Osteoblast (primary cell): ENCODE data around the gene RALY. TPM values are rescaled to one million over a fixed set of nuclear protein-coding genes. Genes with fewer than 3 reads are reported as not detected.

ENCODE experiments used
- DNase-seq: peaks from one replicate; pipeline ENCODE4 v3.0.0; 2011; ENCODE audit warnings: low spot score, mixed read lengths; ENCODE audit not compliant: insufficient read length; ENCODE audit errors: missing footprints
- H2AFZ ChIP-seq: 2 replicates; pipeline ENCODE4 v1.6.0; 2011; ENCODE audit warnings: mild to moderate bottlenecking, low read length
- H3K27ac ChIP-seq: 2 replicates; pipeline ENCODE4 v1.5.1; 2011; ENCODE audit warnings: mild to moderate bottlenecking, low read depth, low read length, moderate library complexity
- H3K27me3 ChIP-seq: 2 replicates; pipeline ENCODE4 v1.6.0; 2012; ENCODE audit warnings: mild to moderate bottlenecking, control low read depth, inconsistent platforms, low read length, moderate library complexity; ENCODE audit not compliant: insufficient read depth
- H3K36me3 ChIP-seq: 2 replicates; pipeline ENCODE4 v1.5.1; 2011; ENCODE audit warnings: mild to moderate bottlenecking, low read length, control low read depth, moderate library complexity; ENCODE audit not compliant: insufficient read depth
- H3K4me1 ChIP-seq: 2 replicates; pipeline ENCODE4 v1.5.1; 2011; ENCODE audit warnings: mild to moderate bottlenecking, low read length, control low read depth, moderate library complexity; ENCODE audit not compliant: insufficient read depth
- H3K4me2 ChIP-seq: 2 replicates; pipeline ENCODE4 v1.6.0; 2011; ENCODE audit warnings: mild to moderate bottlenecking, low read length; ENCODE audit not compliant: insufficient read depth
- H3K4me3 ChIP-seq: fragments of 200-600 bp; sonication (generic); 3 replicates; pipeline ENCODE4 v1.5.1; 2012; ENCODE audit warnings: mild to moderate bottlenecking, low read length, inconsistent platforms; ENCODE audit not compliant: insufficient read depth
- H3K79me2 ChIP-seq: 2 replicates; pipeline ENCODE4 v1.6.0; 2012; ENCODE audit warnings: mild to moderate bottlenecking, low read length, control low read depth, inconsistent platforms; ENCODE audit not compliant: insufficient read depth
- H3K9me3 ChIP-seq: 2 replicates; pipeline ENCODE4 v1.5.1; 2011; ENCODE audit warnings: low read depth, low read length, control low read depth
- H4K20me1 ChIP-seq: 2 replicates; pipeline ENCODE4 v1.6.0; 2012; ENCODE audit warnings: mild to moderate bottlenecking, low read length, control low read depth; ENCODE audit not compliant: insufficient read depth
- CTCF ChIP-seq: IDR thresholded peaks from 2 replicates; pipeline ENCODE4 v1.5.1; 2011; ENCODE audit warnings: mild to moderate bottlenecking, low read depth, low read length, moderate library complexity; ENCODE audit errors: extremely low read depth
- total RNA-seq: library from RNA; depleted of rRNA; stranded (reverse); fragments of >200 nt; gene quantifications from 2 replicates; pipeline ENCODE4 v1.2.3, GENCODE V29; 2012

Gene RALY
- total RNA-seq, 1 donor = 77.1 TPM

- H3K9me3 ChIP-seq = no peaks in the 10 kb centered on the region
- no peak overlapping the region for H3K27ac ChIP-seq
- H3K4me1 ChIP-seq = peaks cover under 1% of the 10 kb centered on the region
- no peak overlapping the region for H2AFZ ChIP-seq
- H3K36me3 ChIP-seq = no peaks in the 10 kb centered on the region
- H3K4me2 ChIP-seq = no peak overlapping the region
- no peak for TF ChIP-seq CTCF
- H3K27me3 ChIP-seq = no peaks in the 10 kb centered on the region
- H4K20me1 ChIP-seq = peaks cover 84% of the 10 kb centered on the region
- peaks cover 86% of the 10 kb centered on the region for H3K79me2 ChIP-seq
- H3K4me3 ChIP-seq = no peak overlapping the region
- DNase-seq = no peak
These were observed 61.6 kb downstream of the RALY start for GRCh38 chr20:34055290-34055689.

- Histone ChIP-seq H3K4me2 (no peak overlapping the region), H3K27ac (no peak overlapping the region), H3K36me3 (no peaks in the 10 kb centered on the region), H3K9me3 (no peaks in the 10 kb centered on the region), H3K4me1 (peaks cover 17% of the 10 kb centered on the region), H4K20me1 (peaks cover 87% of the 10 kb centered on the region), H3K79me2 (peaks cover 88% of the 10 kb centered on the region), H2AFZ (no peak overlapping the region), H3K4me3 (no peak overlapping the region), H3K27me3 (no peaks in the 10 kb centered on the region)
- DNase-seq = no peak
- no peak for TF ChIP-seq CTCF
These were observed 65.1 kb downstream of the RALY start for GRCh38 chr20:34058831-34059230.

GRCh38 chr20:34060970-34061369, 67.3 kb downstream of the RALY start:
- no peaks in the 10 kb centered on the region for H3K9me3 ChIP-seq
- H3K4me2 ChIP-seq = no peak overlapping the region
- peaks cover 26% of the 10 kb centered on the region for H3K4me1 ChIP-seq
- no peak for DNase-seq
- H3K79me2 ChIP-seq = peaks cover 87% of the 10 kb centered on the region
- no peak for TF ChIP-seq CTCF
- H4K20me1 ChIP-seq = peaks cover 84% of the 10 kb centered on the region
- no peak overlapping the region for H3K4me3 ChIP-seq
- no peaks in the 10 kb centered on the region for H3K27me3 ChIP-seq
- no peak overlapping the region for H2AFZ ChIP-seq
- H3K36me3 ChIP-seq = no peaks in the 10 kb centered on the region
- no peak overlapping the region for H3K27ac ChIP-seq

GRCh38 chr20:34061695-34062094, 68.0 kb downstream of the RALY start:
- Histone ChIP-seq H3K36me3 (no peaks in the 10 kb centered on the region), H3K9me3 (no peaks in the 10 kb centered on the region), H2AFZ (no peak overlapping the region), H3K4me2 (no peak overlapping the region), H3K79me2 (peaks cover 81% of the 10 kb centered on the region), H3K27ac (no peak overlapping the region), H3K4me1 (peaks cover 31% of the 10 kb centered on the region), H4K20me1 (peaks cover 85% of the 10 kb centered on the region), H3K4me3 (no peak overlapping the region), H3K27me3 (no peaks in the 10 kb centered on the region)
- no peak for DNase-seq
- no peak for TF ChIP-seq CTCF
